ENCODE data around the gene SYNE1. TPM values are rescaled to one million over a fixed set of nuclear protein-coding genes. Genes with fewer than 3 reads are reported as not detected.

Gene SYNE1
- total and polyA plus RNA-seq, 10 of the 15 experiments (the other 5 are each of a cell fraction or from before 2014, with no cell fraction given): 2.3 to 28.7 (median 14.1) TPM

- Histone ChIP-seq H3K36me3 (ENCODE audit: control insufficient read depth in 2 of 2, insufficient read depth in 2 of 2, low read length in 1 of 2) (no peaks in the 10 kb centered on the region), H3K27ac (ENCODE audit: control insufficient read depth, insufficient read depth) (no peak overlapping the region), H3K9me3 (replicated peaks; ENCODE audit: control insufficient read depth, insufficient read depth, low read length) (no peaks in the 10 kb centered on the region), H3K27me3 (replicated peaks in 1 of 2; ENCODE audit: control insufficient read depth in 2 of 2, insufficient read depth in 2 of 2, low read length in 1 of 2) (peaks cover 2% of the 10 kb centered on the region in 2 experiments; a peak in 2 of 4 replicates), H3K4me2 (ENCODE audit: control insufficient read depth, insufficient read depth) (no peak overlapping the region), H3K4me3 (no peak overlapping the region), H3K79me2 (ENCODE audit: control insufficient read depth, insufficient read depth, low read length) (no peaks in the 10 kb centered on the region), H2AFZ (ENCODE audit: control insufficient read depth, low read depth, low read length) (no peak overlapping the region), H3K9ac (ENCODE audit: control insufficient read depth, insufficient read depth, low read length) (no peak overlapping the region), H4K20me1 (ENCODE audit: control insufficient read depth, insufficient read depth) (no peaks in the 10 kb centered on the region), H3K4me1 (ENCODE audit: control insufficient read depth, insufficient read depth, low read length) (no peaks in the 10 kb centered on the region)
- RAD21 ChIA-PET (ENCODE audit: unreplicated experiment): no interaction called here
- DNase-seq (ENCODE audit: low read depth, low spot score) (no peak), FAIRE-seq (no peak), ATAC-seq (no peak)
- SMC1A ChIA-PET (ENCODE audit: uncharacterized antibody, unreplicated experiment): no interaction called here
- no TSS peak for BruUV-seq (replicated peaks)
- POLR2A ChIA-PET: no interaction called here
- intact Hi-C loops (cut with micrococcal nuclease; ENCODE audit: unreplicated experiment) (no loop called here), in situ Hi-C loops (cut with MboI) (no loop called here)
- 57% methylated on average over 2 of the region's 2 CpGs for WGBS (ENCODE audit: insufficient coverage, insufficient replicate concordance, low lambda C conversion rate, missing lambda C conversion rate)
- TF ChIP-seq HCFC1 (IDR thresholded peaks at IDR 0.05; ENCODE audit: low read length) (no peak), NBN (IDR thresholded peaks at IDR 0.05) (no peak), BRCA1 (IDR thresholded peaks at IDR 0.05; ENCODE audit: low read depth, low read length) (no peak), GABPA (IDR thresholded peaks at IDR 0.05; ENCODE audit: low read depth) (no peak), ZNF592 (IDR thresholded peaks at IDR 0.05) (no peak), PRDM15 (CRISPR knock-in tag; IDR thresholded peaks at IDR 0.05) (no peak), NR2C1 (IDR thresholded peaks at IDR 0.05) (no peak), RBBP5 (conservative IDR thresholded peaks at IDR 0.05) (no peak), YY1 (IDR thresholded peaks at IDR 0.05; ENCODE audit: low read depth, low read length) (no peak), EZH2 (IDR thresholded peaks at IDR 0.05; ENCODE audit: borderline replicate concordance, control insufficient read depth, low read depth, low read length) (no peak), SPI1 (IDR thresholded peaks at IDR 0.05; ENCODE audit: borderline replicate concordance, insufficient read depth, low read depth, low read length) (no peak), NRF1 (conservative IDR thresholded peaks at IDR 0.05; ENCODE audit: low read depth, low read length) (no peak), SRF (IDR thresholded peaks at IDR 0.05; ENCODE audit: low read depth in 2 of 2, low read length in 2 of 2) (no peak), MEF2A (IDR thresholded peaks at IDR 0.05; ENCODE audit: insufficient read depth, low read depth, low read length) (no peak), SMARCA5 (IDR thresholded peaks at IDR 0.05) (no peak)
- CTCF ChIA-PET: no interaction called here
Measured at GRCh38 chr6:152571943-152572337, 65.2 kb downstream of the SYNE1 start.
